Astrocyte of the spinal cord (primary cell): ENCODE measurements around the gene ANKRD16.
A peak's percentile ranks its signal among the peaks of the same experiment; 100 is the strongest.

ENCODE experiments used
- DNase-seq: peaks from one replicate; pipeline ENCODE4 v3.0.0; 2011; ENCODE audit warnings: low read depth, low spot score
- H3K4me3 ChIP-seq: 2 replicates; pipeline ENCODE4 v1.5.1; 2011; ENCODE audit warnings: low read depth, mild to moderate bottlenecking, low read length, moderate library complexity
- CTCF ChIP-seq: IDR thresholded peaks from 2 replicates; pipeline ENCODE4 v1.5.1; 2012; ENCODE audit warnings: low read depth, mild to moderate bottlenecking, low read length, inconsistent platforms
- in situ Hi-C: cut with HindIII; loops from 2 replicates; pipeline ENCODE4 v1.10.0; 2017; ENCODE audit warnings: low sequenced_read_pairs

ANKRD16 gene

GRCh38 chr10:5813091-5813340 lies 76.7 kb downstream of the ANKRD16 start:
- H3K4me3 ChIP-seq: peak overlapping the region; percentile 72
- in situ Hi-C loops: no loop called here
- DNase-seq: no peak
- TF ChIP-seq CTCF: no peak

GRCh38 chr10:5812283-5813090 lies 77.2 kb downstream of the ANKRD16 start:
- in situ Hi-C loops: no loop called here
- H3K4me3 ChIP-seq: peak overlapping the region; percentile 72
- TF ChIP-seq CTCF: no peak
- peak; percentile 15 for DNase-seq
